IMR-90 (cell line): ENCODE results near the gene PITPNC1.

Source experiments
- BHLHE40 ChIP-seq: fragments of 150-350 bp; IDR thresholded peaks from 2 replicates; pipeline ENCODE4 v1.6.1; 2016; ENCODE audit warnings: mild to moderate bottlenecking, low read depth, low read length
- MXI1 ChIP-seq: IDR thresholded peaks from 2 replicates; pipeline ENCODE4 v1.6.1; 2012; ENCODE audit warnings: low read depth, mild to moderate bottlenecking, low read length, moderate library complexity, borderline replicate concordance
- POLR2A ChIP-seq: IDR thresholded peaks from 2 replicates; pipeline ENCODE4 v1.6.1; 2012; ENCODE audit warnings: mild to moderate bottlenecking, low read depth, low read length
- RAD21 ChIP-seq: IDR thresholded peaks from 2 replicates; pipeline ENCODE4 v1.6.1; 2012; ENCODE audit warnings: low read length, improper control_type of control experiment
- RFX5 ChIP-seq: IDR thresholded peaks from 2 replicates; pipeline ENCODE4 v1.8.0; 2012; ENCODE audit warnings: low read depth, mild to moderate bottlenecking, low read length, moderate library complexity
- SMC3 ChIP-seq: fragments of 150-350 bp; IDR thresholded peaks from 2 replicates; pipeline ENCODE4 v1.6.1; 2016; ENCODE audit warnings: low read depth, mild to moderate bottlenecking, antibody characterized with exemption, low read length, moderate library complexity
- TF ChIP-seq, protein P1 (sequence below): conservative IDR thresholded peaks from 2 replicates; pipeline ENCODE4 v1.5.1; 2012; ENCODE audit warnings: mild to moderate bottlenecking, low read depth, low read length, improper control_type of control experiment
- TF ChIP-seq, protein P2 (sequence below): fragments of 150-350 bp; IDR thresholded peaks from 2 replicates; pipeline ENCODE4 v1.6.1; 2017; ENCODE audit warnings: mild to moderate bottlenecking, antibody characterized with exemption, low read length, low read depth

DNA sequence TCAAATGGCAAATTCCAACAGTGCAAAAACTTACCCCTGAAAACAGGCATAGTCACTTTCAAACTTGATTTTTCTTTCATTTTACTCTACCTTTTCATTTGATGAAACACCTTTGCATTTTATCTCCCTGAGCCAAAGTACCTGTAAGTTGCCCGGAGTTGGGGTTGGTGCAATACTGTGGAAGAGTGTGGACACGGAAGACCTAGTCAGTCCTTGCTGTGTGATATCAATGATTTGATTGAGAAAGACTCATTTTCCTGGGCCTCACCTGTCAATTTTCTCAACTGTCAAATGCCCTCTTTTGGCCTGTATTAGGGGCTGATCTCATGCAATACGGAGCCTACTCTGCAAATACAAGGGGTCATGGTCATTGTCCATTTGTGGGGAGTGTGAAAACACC is 22.6 kb downstream of the PITPNC1 start:
- TF ChIP-seq, protein P1, sequence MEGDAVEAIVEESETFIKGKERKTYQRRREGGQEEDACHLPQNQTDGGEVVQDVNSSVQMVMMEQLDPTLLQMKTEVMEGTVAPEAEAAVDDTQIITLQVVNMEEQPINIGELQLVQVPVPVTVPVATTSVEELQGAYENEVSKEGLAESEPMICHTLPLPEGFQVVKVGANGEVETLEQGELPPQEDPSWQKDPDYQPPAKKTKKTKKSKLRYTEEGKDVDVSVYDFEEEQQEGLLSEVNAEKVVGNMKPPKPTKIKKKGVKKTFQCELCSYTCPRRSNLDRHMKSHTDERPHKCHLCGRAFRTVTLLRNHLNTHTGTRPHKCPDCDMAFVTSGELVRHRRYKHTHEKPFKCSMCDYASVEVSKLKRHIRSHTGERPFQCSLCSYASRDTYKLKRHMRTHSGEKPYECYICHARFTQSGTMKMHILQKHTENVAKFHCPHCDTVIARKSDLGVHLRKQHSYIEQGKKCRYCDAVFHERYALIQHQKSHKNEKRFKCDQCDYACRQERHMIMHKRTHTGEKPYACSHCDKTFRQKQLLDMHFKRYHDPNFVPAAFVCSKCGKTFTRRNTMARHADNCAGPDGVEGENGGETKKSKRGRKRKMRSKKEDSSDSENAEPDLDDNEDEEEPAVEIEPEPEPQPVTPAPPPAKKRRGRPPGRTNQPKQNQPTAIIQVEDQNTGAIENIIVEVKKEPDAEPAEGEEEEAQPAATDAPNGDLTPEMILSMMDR, result no peak
- TF ChIP-seq MXI1, result no peak
- TF ChIP-seq RAD21, result no peak
- TF ChIP-seq, protein P2, sequence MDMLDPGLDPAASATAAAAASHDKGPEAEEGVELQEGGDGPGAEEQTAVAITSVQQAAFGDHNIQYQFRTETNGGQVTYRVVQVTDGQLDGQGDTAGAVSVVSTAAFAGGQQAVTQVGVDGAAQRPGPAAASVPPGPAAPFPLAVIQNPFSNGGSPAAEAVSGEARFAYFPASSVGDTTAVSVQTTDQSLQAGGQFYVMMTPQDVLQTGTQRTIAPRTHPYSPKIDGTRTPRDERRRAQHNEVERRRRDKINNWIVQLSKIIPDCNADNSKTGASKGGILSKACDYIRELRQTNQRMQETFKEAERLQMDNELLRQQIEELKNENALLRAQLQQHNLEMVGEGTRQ, result no peak
- TF ChIP-seq POLR2A, result no peak
- no peak for TF ChIP-seq RFX5
- no peak for TF ChIP-seq SMC3
- TF ChIP-seq BHLHE40, result no peak
